Endothelial cell (in vitro differentiated cells): ENCODE results near the gene ERC1. TPM values are rescaled to one million over a fixed set of nuclear protein-coding genes. Genes with fewer than 3 reads are reported as not detected.

ENCODE experiments used
- DNase-seq: peaks from one replicate; pipeline ENCODE4 v3.0.0; 2021; ENCODE audit warnings: low spot score
- H3K27ac Mint-ChIP-seq: one replicate; pipeline ENCODE4 v1.8.0; 2021; ENCODE audit warnings: mixed read lengths, inconsistent platforms; ENCODE audit not compliant: unreplicated experiment
- H3K27me3 Mint-ChIP-seq: one replicate; pipeline ENCODE4 v1.8.0; 2021; ENCODE audit warnings: mild to moderate bottlenecking, moderate library complexity, mixed read lengths, inconsistent platforms; ENCODE audit not compliant: unreplicated experiment
- H3K36me3 Mint-ChIP-seq: one replicate; pipeline ENCODE4 v1.8.0; 2021; ENCODE audit warnings: mild to moderate bottlenecking, low read depth, mixed read lengths, inconsistent platforms; ENCODE audit not compliant: unreplicated experiment
- H3K4me1 Mint-ChIP-seq: one replicate; pipeline ENCODE4 v1.8.0; 2021; ENCODE audit warnings: mild to moderate bottlenecking, mixed read lengths, inconsistent platforms; ENCODE audit not compliant: unreplicated experiment
- H3K4me3 Mint-ChIP-seq: one replicate; pipeline ENCODE4 v1.8.0; 2021; ENCODE audit warnings: mild to moderate bottlenecking, mixed read lengths, inconsistent platforms; ENCODE audit not compliant: unreplicated experiment
- H3K9me3 Mint-ChIP-seq: one replicate; pipeline ENCODE4 v1.8.0; 2021; ENCODE audit warnings: mixed read lengths, inconsistent platforms; ENCODE audit not compliant: unreplicated experiment
- CTCF ChIP-seq: fragments of 200-600 bp; sonication (generic); IDR thresholded peaks from one replicate; pipeline ENCODE4 v1.5.0; 2021; ENCODE audit warnings: antibody characterized with exemption; ENCODE audit not compliant: unreplicated experiment
- total RNA-seq: library from RNA; stranded (reverse); fragmentation: NEBNext Ultra II Directional; extraction: Animal tissue kit (Norgen Biotek cat#: 25700); gene quantifications from one replicate; pipeline ENCODE4 v1.2.1, GENCODE V29; 2021; ENCODE audit not compliant: unreplicated experiment

ERC1 gene
- total RNA-seq, 1 donor from 2014 or later: 57.9 TPM

GRCh38 chr12:1448336-1448735, 457.3 kb downstream of the ERC1 start:
- Mint-ChIP-seq H3K36me3 (no peaks in the 10 kb centered on the region), H3K4me1 (no peaks in the 10 kb centered on the region), H3K27ac (no peak overlapping the region), H3K27me3 (no peaks in the 10 kb centered on the region), H3K9me3 (no peaks in the 10 kb centered on the region), H3K4me3 (no peak overlapping the region)
- no peak for TF ChIP-seq CTCF
- no peak for DNase-seq

DNA sequence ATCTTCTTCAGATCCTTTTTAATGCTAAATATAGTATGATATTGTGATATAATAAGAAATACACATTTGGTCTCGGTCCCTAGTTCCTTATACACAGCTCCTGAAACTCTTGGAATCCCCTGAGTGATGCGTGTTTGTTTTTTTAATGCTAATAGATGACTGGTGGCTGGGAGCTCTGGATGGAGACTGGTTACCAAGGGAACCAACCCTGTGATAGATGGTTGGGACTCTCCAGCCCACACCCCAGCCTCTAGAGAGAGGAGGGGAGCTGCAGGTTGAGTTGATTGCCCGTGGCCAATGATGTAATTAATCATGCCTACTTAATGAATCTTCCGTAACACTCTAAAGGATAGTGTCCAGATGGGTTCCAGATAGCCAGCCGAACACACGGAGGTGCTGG, 462.8 kb downstream of the ERC1 start:
- no peak overlapping the region for H3K27ac Mint-ChIP-seq
- no peak overlapping the region for H3K4me3 Mint-ChIP-seq
- no peaks in the 10 kb centered on the region for H3K27me3 Mint-ChIP-seq
- no peak for TF ChIP-seq CTCF
- no peaks in the 10 kb centered on the region for H3K36me3 Mint-ChIP-seq
- no peaks in the 10 kb centered on the region for H3K9me3 Mint-ChIP-seq
- H3K4me1 Mint-ChIP-seq: no peaks in the 10 kb centered on the region
- no peak for DNase-seq

GRCh38 chr12:1456885-1457284, 465.9 kb downstream of the ERC1 start:
- Mint-ChIP-seq H3K9me3 (no peaks in the 10 kb centered on the region), H3K4me1 (no peaks in the 10 kb centered on the region), H3K4me3 (no peak overlapping the region), H3K27ac (no peak overlapping the region), H3K36me3 (no peaks in the 10 kb centered on the region), H3K27me3 (no peaks in the 10 kb centered on the region)
- DNase-seq: no peak
- TF ChIP-seq CTCF: no peak

DNA sequence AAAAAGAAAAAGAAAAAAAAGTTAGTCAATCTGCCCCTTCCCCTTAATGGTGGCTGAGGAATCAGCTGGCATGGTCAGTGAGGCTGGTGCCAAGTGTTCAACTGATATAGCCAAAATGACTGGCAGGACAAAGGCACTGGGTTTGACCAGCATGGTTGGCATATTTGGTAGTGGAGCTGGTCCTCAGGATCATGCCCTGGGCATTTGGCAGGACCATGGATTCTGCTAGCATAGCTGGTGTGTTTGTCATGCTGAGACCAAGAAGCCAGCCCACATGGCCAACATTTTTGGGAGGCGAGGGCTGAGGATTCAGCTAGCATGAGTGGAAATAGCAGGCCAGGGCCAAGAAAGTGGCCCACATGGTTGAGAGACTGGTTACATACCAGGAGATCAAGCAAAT, 466.9 kb downstream of the ERC1 start:
- H3K27me3 Mint-ChIP-seq: no peaks in the 10 kb centered on the region
- H3K4me3 Mint-ChIP-seq: no peak overlapping the region
- no peak for DNase-seq
- H3K9me3 Mint-ChIP-seq: no peaks in the 10 kb centered on the region
- no peaks in the 10 kb centered on the region for H3K36me3 Mint-ChIP-seq
- peaks cover 3% of the 10 kb centered on the region for H3K4me1 Mint-ChIP-seq
- no peak for TF ChIP-seq CTCF
- no peak overlapping the region for H3K27ac Mint-ChIP-seq

DNA sequence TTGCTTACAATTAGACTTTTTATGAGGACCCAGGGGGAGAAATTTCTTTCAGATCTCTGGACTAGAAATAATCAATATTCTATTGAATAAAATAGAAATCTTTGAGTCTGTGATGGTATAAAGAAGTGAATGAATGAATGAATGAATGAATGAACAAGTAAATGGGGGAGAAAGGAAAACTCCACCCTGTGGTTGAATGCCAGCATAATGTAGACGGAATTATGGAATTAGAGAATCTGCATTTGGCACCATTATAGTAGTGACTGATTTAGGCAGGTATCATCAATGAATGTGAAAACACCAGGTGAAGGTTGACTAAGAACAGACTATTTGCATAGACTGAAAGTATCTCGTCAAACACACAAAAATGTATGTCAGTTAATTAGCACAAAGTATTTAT, 468.3 kb downstream of the ERC1 start:
- Mint-ChIP-seq H3K9me3 (no peaks in the 10 kb centered on the region), H3K27ac (no peak overlapping the region), H3K27me3 (no peaks in the 10 kb centered on the region), H3K4me3 (no peak overlapping the region), H3K36me3 (no peaks in the 10 kb centered on the region), H3K4me1 (peaks cover 16% of the 10 kb centered on the region)
- TF ChIP-seq CTCF: no peak
- DNase-seq: no peak
